ENCODE data around the gene GID8.

Gene GID8

DNA sequence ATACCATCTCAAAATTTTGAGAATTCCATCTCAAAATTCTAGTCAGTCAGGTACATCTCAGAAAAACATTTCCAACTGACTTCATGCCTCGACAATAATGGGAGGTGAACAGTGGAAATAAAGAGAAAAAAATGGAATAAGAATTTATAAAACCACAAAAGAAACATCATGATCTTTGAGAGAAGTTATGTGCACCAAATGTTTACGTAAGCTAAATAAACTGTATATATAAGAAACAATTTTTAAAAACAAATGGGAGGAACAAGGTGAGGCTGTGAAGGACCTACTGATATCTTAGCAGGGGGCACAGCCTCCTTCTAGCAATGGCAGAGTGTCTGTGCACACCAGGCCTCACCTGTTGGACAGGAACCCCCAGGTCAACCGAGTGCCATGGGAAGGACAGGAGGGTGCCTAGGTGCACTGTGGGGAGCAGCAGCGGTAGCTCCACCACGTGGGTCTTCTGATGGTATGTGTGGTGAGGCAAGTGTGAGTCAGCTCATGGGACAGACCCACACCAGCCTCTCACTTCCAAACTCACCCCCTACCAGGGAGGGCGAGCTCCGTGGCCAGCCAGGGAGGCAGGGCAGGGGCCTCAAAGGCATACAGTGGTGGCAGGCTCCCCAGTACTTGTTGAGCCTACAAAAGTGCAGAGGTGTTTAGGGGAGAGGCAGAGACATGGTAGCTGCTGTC is 34.9 kb upstream of the GID8 start:
- TF ChIP-seq, protein P1, sequence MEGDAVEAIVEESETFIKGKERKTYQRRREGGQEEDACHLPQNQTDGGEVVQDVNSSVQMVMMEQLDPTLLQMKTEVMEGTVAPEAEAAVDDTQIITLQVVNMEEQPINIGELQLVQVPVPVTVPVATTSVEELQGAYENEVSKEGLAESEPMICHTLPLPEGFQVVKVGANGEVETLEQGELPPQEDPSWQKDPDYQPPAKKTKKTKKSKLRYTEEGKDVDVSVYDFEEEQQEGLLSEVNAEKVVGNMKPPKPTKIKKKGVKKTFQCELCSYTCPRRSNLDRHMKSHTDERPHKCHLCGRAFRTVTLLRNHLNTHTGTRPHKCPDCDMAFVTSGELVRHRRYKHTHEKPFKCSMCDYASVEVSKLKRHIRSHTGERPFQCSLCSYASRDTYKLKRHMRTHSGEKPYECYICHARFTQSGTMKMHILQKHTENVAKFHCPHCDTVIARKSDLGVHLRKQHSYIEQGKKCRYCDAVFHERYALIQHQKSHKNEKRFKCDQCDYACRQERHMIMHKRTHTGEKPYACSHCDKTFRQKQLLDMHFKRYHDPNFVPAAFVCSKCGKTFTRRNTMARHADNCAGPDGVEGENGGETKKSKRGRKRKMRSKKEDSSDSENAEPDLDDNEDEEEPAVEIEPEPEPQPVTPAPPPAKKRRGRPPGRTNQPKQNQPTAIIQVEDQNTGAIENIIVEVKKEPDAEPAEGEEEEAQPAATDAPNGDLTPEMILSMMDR (conservative IDR thresholded peaks at IDR 0.05; ENCODE audit: low read depth, low read length), result no peak
- DNase-seq (ENCODE audit: low read depth), result peak; percentile 80
- H3K4me3 ChIP-seq (ENCODE audit: low read depth, low read length), result no peak overlapping the region

DNA sequence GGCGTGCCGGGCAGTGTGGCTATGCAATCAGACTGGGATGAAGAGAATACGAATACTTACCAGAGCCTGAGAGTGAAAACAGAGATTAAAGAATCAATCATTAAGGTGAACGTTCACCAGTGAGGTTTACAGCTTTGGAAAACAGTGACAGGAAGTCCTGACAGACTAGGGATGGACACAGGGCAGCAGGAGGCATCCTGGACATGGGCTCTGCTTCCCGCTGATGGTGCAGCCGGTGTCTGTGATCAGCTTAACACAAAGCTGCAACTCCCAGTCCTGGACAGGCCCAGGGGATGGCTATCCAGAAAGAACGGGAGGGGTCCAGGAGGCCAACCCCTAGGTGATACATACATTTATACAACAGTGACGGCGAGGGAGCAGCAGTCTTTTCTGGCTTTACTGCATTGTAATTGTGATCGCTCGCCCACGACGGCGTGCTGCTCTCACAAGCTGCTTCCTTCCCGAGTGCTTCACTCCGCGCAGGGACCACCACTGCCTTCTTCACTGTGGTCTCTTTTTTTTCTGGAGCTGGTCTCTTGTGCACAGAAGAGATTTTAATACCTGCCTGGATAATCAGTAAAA is 32.3 kb upstream of the GID8 start:
- TF ChIP-seq, protein P1 (conservative IDR thresholded peaks at IDR 0.05; ENCODE audit: low read depth, low read length), result no peak
- no peak for DNase-seq (ENCODE audit: low read depth)
- no peak overlapping the region for H3K4me3 ChIP-seq (ENCODE audit: low read depth, low read length)

DNA sequence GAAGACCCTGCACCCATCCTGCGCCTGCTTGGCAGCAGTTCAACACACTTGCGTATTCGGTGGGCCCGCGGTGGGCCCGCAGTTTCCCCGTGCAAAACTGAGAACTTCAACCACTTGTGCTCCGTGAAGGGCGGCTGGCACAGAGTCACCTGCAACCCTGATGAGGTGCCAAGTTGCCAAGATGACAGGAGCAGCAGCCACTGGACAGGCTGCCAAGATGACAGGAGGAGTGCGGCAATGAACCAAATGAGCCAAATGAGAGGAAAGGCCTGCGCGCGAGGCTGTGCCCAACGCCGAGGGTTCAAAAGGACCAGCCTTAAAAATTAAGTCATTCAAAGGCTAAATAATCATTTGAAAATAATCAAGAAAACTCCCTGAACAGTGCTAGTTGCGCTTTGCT is 31.7 kb upstream of the GID8 start:
- no peak overlapping the region for H3K4me3 ChIP-seq (ENCODE audit: low read depth, low read length)
- TF ChIP-seq, protein P1 (conservative IDR thresholded peaks at IDR 0.05; ENCODE audit: low read depth, low read length), result no peak
- DNase-seq (ENCODE audit: low read depth), result no peak

DNA sequence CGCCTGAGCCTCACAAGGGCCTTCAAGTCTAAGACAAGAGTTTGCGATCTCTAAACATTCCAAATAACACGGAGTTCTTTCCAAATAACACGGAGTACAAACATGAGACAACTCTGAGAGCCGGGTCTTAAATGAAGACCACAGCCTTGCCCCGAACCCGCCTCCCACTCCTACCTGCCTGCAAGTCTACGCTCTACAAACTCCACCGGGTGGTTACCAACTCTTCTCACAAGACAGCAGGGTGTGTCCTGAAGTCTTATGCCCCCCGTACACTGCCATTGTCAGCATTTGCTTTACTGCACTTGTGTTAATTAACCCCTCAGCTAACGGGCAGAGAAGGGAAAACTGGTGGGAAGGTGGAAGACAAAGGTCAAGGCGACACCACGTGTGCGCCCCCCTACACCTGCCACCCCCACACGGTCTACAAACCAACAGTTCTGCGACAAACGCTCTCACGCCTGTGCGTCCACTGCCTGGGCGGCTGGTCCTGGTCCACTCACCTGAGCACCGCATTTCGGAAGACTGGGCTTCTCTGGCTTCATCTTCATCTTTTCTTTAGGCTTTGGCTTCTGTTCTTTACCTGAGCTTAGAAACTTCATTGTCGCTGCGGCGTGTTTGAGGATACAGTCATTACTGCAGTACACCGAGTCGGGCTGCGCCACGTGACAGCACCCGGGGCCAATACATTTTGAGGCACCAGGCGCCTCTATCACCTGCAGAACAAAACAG is 31.1 kb upstream of the GID8 start:
- H3K4me3 ChIP-seq (ENCODE audit: low read depth, low read length), result no peak overlapping the region
- TF ChIP-seq, protein P1 (conservative IDR thresholded peaks at IDR 0.05; ENCODE audit: low read depth, low read length), result no peak
- DNase-seq (ENCODE audit: low read depth), result no peak

DNA sequence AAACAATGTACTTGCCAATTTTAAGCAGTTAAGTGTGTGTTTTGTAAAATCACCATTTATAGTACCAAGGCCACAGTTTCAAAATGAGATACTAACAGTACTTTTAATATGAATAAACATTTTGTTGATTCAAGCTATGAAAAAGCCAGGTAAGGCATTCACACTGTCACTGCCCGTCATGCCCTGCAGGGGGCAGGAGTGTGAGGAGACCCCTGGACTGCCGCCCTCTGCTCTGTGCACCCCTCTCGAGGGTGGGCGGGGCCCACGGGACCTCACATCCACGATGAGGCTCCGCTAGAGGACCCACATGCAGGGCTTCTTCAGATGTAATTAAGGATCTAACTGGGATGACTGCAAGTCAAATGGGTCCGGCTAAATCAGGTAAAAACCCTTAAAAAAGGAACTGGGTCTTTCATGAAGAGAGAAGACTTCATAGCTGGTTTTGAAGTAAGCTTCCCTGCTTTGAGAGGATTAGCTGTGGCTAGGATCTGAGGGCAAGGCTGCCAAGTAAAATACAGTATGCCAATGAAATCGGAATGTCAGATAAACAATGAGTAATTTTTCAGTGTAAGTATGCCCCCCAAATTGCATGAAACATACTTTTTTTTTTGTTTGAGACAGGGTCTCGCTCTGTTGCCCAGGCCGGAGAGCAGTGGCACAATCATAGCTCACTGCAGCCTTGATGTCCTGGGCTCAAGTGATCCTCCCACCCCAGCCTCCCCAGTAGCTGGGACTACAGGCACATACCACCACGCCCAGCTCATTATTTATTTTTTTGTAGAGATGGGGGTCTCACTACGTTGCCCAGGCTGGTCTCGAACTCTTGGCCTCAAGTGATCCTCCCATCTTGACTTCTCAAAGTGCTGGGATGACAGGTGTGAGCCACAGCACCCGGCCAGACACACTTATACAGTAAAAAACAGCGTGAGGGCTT is 30.3 kb upstream of the GID8 start:
- no peak overlapping the region for H3K4me3 ChIP-seq (ENCODE audit: low read depth, low read length)
- DNase-seq (ENCODE audit: low read depth), result no peak
- TF ChIP-seq, protein P1 (conservative IDR thresholded peaks at IDR 0.05; ENCODE audit: low read depth, low read length), result peak; percentile 68

DNA sequence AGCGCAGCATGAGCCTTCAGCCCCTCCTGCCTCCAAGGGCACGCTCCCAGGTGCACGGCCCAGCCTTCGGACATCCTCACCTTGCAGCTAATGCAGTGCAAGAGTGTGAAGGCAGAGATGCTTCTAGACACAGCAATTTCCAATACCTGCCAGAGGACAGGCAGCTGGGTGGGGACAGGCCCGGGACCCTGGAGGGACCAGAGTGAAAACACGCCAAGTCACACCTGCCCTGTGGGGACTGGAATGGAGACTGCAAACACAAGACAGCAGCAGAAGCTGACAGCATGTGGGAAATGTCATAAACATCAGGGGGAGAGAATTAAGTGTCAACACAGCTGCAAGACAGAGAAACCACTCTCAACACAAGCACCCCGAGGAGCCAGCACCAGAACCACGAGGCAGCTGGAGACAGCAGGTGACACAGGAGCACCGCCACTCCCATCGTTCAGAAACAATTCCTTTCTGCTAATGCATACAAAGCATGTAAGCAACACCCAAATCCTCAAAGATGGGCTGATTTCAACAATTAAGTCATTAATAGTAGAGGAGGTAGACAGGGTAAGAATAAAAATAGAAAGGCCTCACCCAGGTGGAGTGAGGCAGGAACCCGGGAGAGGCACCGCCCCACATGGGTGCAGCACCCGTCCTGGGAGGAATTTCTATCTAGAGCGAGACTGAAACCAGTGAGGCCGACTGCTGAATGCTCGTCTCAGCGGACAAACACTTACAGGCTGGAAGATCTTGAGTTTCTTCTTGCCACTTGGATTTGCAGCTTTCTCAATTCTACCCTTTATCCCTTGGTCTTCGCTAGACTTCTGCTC is 28.8 kb upstream of the GID8 start:
- TF ChIP-seq, protein P1 (conservative IDR thresholded peaks at IDR 0.05; ENCODE audit: low read depth, low read length), result no peak
- H3K4me3 ChIP-seq (ENCODE audit: low read depth, low read length), result no peak overlapping the region

More for the DNA sequence above, 28.8 kb upstream of the GID8 start:
- DNase-seq (ENCODE audit: low read depth), result no peak
